ENCODE data around the gene LANCL2. TPM values are rescaled to one million over a fixed set of nuclear protein-coding genes. Genes with fewer than 3 reads are reported as not detected.

Gene LANCL2
- total RNA-seq, 1 donor from 2014 or later = 11.6 TPM

GRCh38 chr7:55449992-55450535, 84.9 kb downstream of the LANCL2 start:
- TF ChIP-seq CTCF (IDR thresholded peaks at IDR 0.05) = no peak
- no peaks in the 10 kb centered on the region for H3K9me3 Mint-ChIP-seq (ENCODE audit: unreplicated experiment)
- H3K27me3 Mint-ChIP-seq (ENCODE audit: unreplicated experiment) = no peaks in the 10 kb centered on the region
- H3K4me1 Mint-ChIP-seq (ENCODE audit: unreplicated experiment) = peaks cover 14% of the 10 kb centered on the region
- H3K4me3 Mint-ChIP-seq (ENCODE audit: unreplicated experiment) = no peak overlapping the region
- H3K27ac Mint-ChIP-seq (ENCODE audit: unreplicated experiment) = no peak overlapping the region
- no peaks in the 10 kb centered on the region for H3K36me3 Mint-ChIP-seq (ENCODE audit: unreplicated experiment)
- DNase-seq (ENCODE audit: extremely low spot score, unreplicated experiment) = no peak

GRCh38 chr7:55452971-55453370, 87.8 kb downstream of the LANCL2 start:
- Mint-ChIP-seq H3K36me3 (ENCODE audit: unreplicated experiment) (peaks cover 2% of the 10 kb centered on the region), H3K27me3 (ENCODE audit: unreplicated experiment) (no peaks in the 10 kb centered on the region), H3K27ac (ENCODE audit: unreplicated experiment) (no peak overlapping the region), H3K9me3 (ENCODE audit: unreplicated experiment) (peaks cover 11% of the 10 kb centered on the region), H3K4me3 (ENCODE audit: unreplicated experiment) (no peak overlapping the region), H3K4me1 (ENCODE audit: unreplicated experiment) (peaks cover 3% of the 10 kb centered on the region)
- no peak for DNase-seq (ENCODE audit: extremely low spot score, unreplicated experiment)
- TF ChIP-seq CTCF (IDR thresholded peaks at IDR 0.05) = no peak

GRCh38 chr7:55457801-55458200, 92.7 kb downstream of the LANCL2 start:
- H3K36me3 Mint-ChIP-seq (ENCODE audit: unreplicated experiment) = peaks cover 15% of the 10 kb centered on the region

GRCh38 chr7:55458351-55458750, 93.2 kb downstream of the LANCL2 start:
- Mint-ChIP-seq H3K36me3 (ENCODE audit: unreplicated experiment) (peaks cover 21% of the 10 kb centered on the region), H3K27ac (ENCODE audit: unreplicated experiment) (no peak overlapping the region), H3K4me3 (ENCODE audit: unreplicated experiment) (no peak overlapping the region), H3K4me1 (ENCODE audit: unreplicated experiment) (peaks cover 8% of the 10 kb centered on the region), H3K9me3 (ENCODE audit: unreplicated experiment) (peaks cover 44% of the 10 kb centered on the region), H3K27me3 (ENCODE audit: unreplicated experiment) (no peaks in the 10 kb centered on the region)
- TF ChIP-seq CTCF (IDR thresholded peaks at IDR 0.05) = no peak
- no peak for DNase-seq (ENCODE audit: extremely low spot score, unreplicated experiment)

More at GRCh38 chr7:55457801-55458200, 92.7 kb downstream of the LANCL2 start:
- no peak overlapping the region for H3K27ac Mint-ChIP-seq (ENCODE audit: unreplicated experiment)
- H3K27me3 Mint-ChIP-seq (ENCODE audit: unreplicated experiment) = no peaks in the 10 kb centered on the region
- peaks cover 44% of the 10 kb centered on the region for H3K9me3 Mint-ChIP-seq (ENCODE audit: unreplicated experiment)
- no peak overlapping the region for H3K4me3 Mint-ChIP-seq (ENCODE audit: unreplicated experiment)
- no peak for TF ChIP-seq CTCF (IDR thresholded peaks at IDR 0.05)
- DNase-seq (ENCODE audit: extremely low spot score, unreplicated experiment) = no peak
- peaks cover 8% of the 10 kb centered on the region for H3K4me1 Mint-ChIP-seq (ENCODE audit: unreplicated experiment)

- H3K4me1 Mint-ChIP-seq (ENCODE audit: unreplicated experiment) = no peaks in the 10 kb centered on the region
- no peak for DNase-seq (ENCODE audit: extremely low spot score, unreplicated experiment)
- H3K27me3 Mint-ChIP-seq (ENCODE audit: unreplicated experiment) = no peaks in the 10 kb centered on the region
- H3K4me3 Mint-ChIP-seq (ENCODE audit: unreplicated experiment) = no peak overlapping the region
- H3K27ac Mint-ChIP-seq (ENCODE audit: unreplicated experiment) = no peak overlapping the region
- peaks cover 49% of the 10 kb centered on the region for H3K36me3 Mint-ChIP-seq (ENCODE audit: unreplicated experiment)
- H3K9me3 Mint-ChIP-seq (ENCODE audit: unreplicated experiment) = peaks cover 27% of the 10 kb centered on the region
- TF ChIP-seq CTCF (IDR thresholded peaks at IDR 0.05) = no peak
These were observed 98.6 kb downstream of the LANCL2 start for GRCh38 chr7:55463686-55464262.

Measured in osteocyte (in vitro differentiated cells).